Measurements from ENCODE around the gene CFAP299.

GRCh38 chr4:80484712-80485111 lies 149.2 kb downstream of the CFAP299 start:
- TF ChIP-seq JUN (IDR thresholded peaks at IDR 0.05; ENCODE audit: low read depth, low read length) (no peak), CTCF (IDR thresholded peaks at IDR 0.05; ENCODE audit: control extremely low read depth in 1 of 3, insufficient read depth in 1 of 3, low read depth in 1 of 3, low read length in 3 of 3) (no peak), E2F6 (IDR thresholded peaks at IDR 0.05) (no peak), RAD21 (IDR thresholded peaks at IDR 0.05 in 1 of 2, conservative IDR thresholded peaks at IDR 0.05 in 1 of 2; ENCODE audit: low read depth in 2 of 2, low read length in 2 of 2) (no peak), RBBP5 (IDR thresholded peaks at IDR 0.05; ENCODE audit: borderline replicate concordance, low read depth, low read length) (no peak), POLR2A (IDR thresholded peaks at IDR 0.05; ENCODE audit: control extremely low read depth in 1 of 2, low read depth in 2 of 2, low read length in 2 of 2) (no peak)
